RWPE2 (cell line): ENCODE data around the gene CABCOCO1.

Experiments used
- ATAC-seq: fragments of 200-7000 bp; cut with Tn5 transposase; 3 replicates; pipeline ENCODE4 v1.9.1; 2021; ENCODE audit warnings: low read depth
- DNase-seq: peaks from one replicate; pipeline ENCODE4 v3.0.0-alpha.2; 2020; ENCODE audit warnings: low spot score
- H3K27ac ChIP-seq: fragments of 450-650 bp; 2 replicates; pipeline ENCODE4 v1.5.1; 2017; ENCODE audit warnings: mild to moderate bottlenecking; ENCODE audit not compliant: poor library complexity, severe bottlenecking
- H3K27me3 ChIP-seq: fragments of 250-450 bp; sonication (Bioruptor Pico); 2 replicates; pipeline ENCODE4 v1.5.1; 2021; ENCODE audit warnings: mild to moderate bottlenecking, moderate library complexity; ENCODE audit not compliant: insufficient read depth, poor library complexity, severe bottlenecking
- H3K36me3 ChIP-seq: fragments of 250-450 bp; sonication (Bioruptor Pico); 2 replicates; pipeline ENCODE4 v1.5.1; 2020; ENCODE audit warnings: low read depth, mild to moderate bottlenecking, moderate library complexity
- H3K4me1 ChIP-seq: fragments of 250-450 bp; sonication (Bioruptor Pico); 2 replicates; pipeline ENCODE4 v1.5.1; 2021; ENCODE audit warnings: mild to moderate bottlenecking, moderate library complexity; ENCODE audit not compliant: insufficient read depth, poor library complexity, severe bottlenecking
- H3K4me3 ChIP-seq: fragments of 250-450 bp; sonication (Bioruptor Pico); 2 replicates; pipeline ENCODE4 v1.5.1; 2021; ENCODE audit warnings: mild to moderate bottlenecking, moderate library complexity; ENCODE audit not compliant: severe bottlenecking
- H3K9me3 ChIP-seq: fragments of 250-450 bp; sonication (Bioruptor Pico); 2 replicates; pipeline ENCODE4 v1.5.1; 2021; ENCODE audit warnings: mild to moderate bottlenecking, moderate library complexity; ENCODE audit not compliant: severe bottlenecking
- TF ChIP-seq, protein P1 (sequence below): fragments of 450-650 bp; IDR thresholded peaks from one replicate; pipeline ENCODE4 v1.5.1; 2017; ENCODE audit warnings: mild to moderate bottlenecking, moderate library complexity; ENCODE audit not compliant: poor library complexity, severe bottlenecking

Gene CABCOCO1

DNA sequence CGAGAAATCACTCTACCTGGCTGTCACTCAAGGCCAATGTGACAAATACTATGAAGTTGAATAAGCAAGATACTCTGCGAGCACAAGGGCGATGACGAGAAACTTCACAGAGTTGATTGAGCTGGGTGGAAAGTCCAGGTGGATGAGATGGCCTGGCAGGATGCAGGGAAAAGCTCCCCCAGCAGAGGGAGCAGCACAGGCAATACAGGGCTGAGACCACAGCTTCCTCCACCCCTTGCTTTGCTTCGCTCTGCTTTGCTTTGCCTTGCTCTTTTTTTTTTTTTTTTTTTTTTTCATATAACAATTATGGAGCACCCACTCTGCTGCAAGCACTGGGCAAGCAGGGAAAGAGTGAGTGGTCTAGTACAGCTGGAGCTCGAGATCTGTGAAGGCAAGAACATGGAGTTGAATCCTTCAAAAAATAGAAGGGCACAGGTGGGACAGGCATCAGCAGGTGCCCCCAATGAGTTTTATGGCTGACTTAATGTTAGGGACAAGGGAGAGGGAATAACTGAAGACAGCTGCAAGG is 88.3 kb downstream of the CABCOCO1 start:
- H3K27me3 ChIP-seq, result no peaks in the 10 kb centered on the region
- H3K4me1 ChIP-seq, result peaks cover 34% of the 10 kb centered on the region
- H3K4me3 ChIP-seq, result no peak overlapping the region
- ATAC-seq, result peak; percentile 64
- TF ChIP-seq, protein P1, sequence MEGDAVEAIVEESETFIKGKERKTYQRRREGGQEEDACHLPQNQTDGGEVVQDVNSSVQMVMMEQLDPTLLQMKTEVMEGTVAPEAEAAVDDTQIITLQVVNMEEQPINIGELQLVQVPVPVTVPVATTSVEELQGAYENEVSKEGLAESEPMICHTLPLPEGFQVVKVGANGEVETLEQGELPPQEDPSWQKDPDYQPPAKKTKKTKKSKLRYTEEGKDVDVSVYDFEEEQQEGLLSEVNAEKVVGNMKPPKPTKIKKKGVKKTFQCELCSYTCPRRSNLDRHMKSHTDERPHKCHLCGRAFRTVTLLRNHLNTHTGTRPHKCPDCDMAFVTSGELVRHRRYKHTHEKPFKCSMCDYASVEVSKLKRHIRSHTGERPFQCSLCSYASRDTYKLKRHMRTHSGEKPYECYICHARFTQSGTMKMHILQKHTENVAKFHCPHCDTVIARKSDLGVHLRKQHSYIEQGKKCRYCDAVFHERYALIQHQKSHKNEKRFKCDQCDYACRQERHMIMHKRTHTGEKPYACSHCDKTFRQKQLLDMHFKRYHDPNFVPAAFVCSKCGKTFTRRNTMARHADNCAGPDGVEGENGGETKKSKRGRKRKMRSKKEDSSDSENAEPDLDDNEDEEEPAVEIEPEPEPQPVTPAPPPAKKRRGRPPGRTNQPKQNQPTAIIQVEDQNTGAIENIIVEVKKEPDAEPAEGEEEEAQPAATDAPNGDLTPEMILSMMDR, result peak; percentile 64
- DNase-seq, result no peak
- H3K36me3 ChIP-seq, result no peaks in the 10 kb centered on the region
- H3K9me3 ChIP-seq, result no peaks in the 10 kb centered on the region
- H3K27ac ChIP-seq, result peak overlapping the region; percentile 49

DNA sequence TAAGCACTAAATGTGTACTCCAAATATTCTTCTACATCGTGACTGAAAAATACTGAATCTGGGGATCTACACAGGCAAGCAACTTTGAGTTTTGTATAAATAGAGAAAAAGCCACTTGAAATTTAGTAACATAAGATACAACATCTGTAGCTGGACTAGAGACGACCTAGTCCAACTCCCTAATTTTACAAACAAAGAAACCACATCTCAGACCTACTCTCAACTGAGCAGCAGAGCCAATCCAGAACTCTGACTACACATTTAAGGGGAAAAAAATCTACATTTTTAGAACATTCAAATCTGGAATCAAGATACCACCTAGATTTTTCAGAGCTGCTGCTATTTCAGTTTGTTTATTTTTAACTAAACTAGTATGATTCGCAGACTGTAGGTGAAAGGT is 88.9 kb downstream of the CABCOCO1 start:
- no peaks in the 10 kb centered on the region for H3K9me3 ChIP-seq
- H3K4me1 ChIP-seq, result peaks cover 34% of the 10 kb centered on the region
- H3K36me3 ChIP-seq, result no peaks in the 10 kb centered on the region
- DNase-seq (no peak), ATAC-seq (no peak)
- H3K4me3 ChIP-seq, result no peak overlapping the region
- TF ChIP-seq, protein P1, result no peak
- H3K27me3 ChIP-seq, result no peaks in the 10 kb centered on the region
- peak overlapping the region; percentile 49 for H3K27ac ChIP-seq

- ATAC-seq, result peak; percentile 89
- TF ChIP-seq, protein P1, result no peak
- H3K27ac ChIP-seq, result peak overlapping the region; percentile 49
Observed at GRCh38 chr10:61752111-61753011, 89.6 kb downstream of the CABCOCO1 start.

DNA sequence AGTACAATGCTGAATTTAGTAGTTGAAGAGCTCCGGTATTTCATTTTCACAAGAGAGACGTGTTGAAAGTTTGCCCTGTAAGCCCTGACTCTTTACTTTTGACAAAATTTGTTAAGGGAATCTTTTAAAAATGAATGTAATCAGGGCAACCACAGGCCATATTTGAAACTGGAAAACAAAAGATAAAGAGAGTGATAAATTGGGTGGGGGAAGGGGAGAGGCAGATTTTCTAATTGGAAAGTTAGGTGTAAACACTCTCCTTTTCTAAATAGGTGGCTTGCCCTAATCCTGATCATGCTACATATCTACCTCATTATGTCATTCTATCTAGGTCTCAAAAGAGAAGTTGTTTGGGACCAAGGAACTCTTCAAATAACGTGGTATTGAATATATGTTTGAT is 90.7 kb downstream of the CABCOCO1 start:
- ATAC-seq, result no peak
- H3K4me1 ChIP-seq, result peaks cover 34% of the 10 kb centered on the region

More at GRCh38 chr10:61752111-61753011, 89.6 kb downstream of the CABCOCO1 start:
- Histone ChIP-seq H3K4me1 (peaks cover 34% of the 10 kb centered on the region), H3K4me3 (no peak overlapping the region), H3K36me3 (no peaks in the 10 kb centered on the region), H3K9me3 (no peaks in the 10 kb centered on the region), H3K27me3 (no peaks in the 10 kb centered on the region)
- DNase-seq, result no peak

More for the DNA sequence above, 90.7 kb downstream of the CABCOCO1 start:
- DNase-seq, result no peak
- H3K9me3 ChIP-seq, result no peaks in the 10 kb centered on the region
- no peaks in the 10 kb centered on the region for H3K27me3 ChIP-seq
- no peaks in the 10 kb centered on the region for H3K36me3 ChIP-seq
- no peak overlapping the region for H3K27ac ChIP-seq
- no peak overlapping the region for H3K4me3 ChIP-seq
- TF ChIP-seq, protein P1, result no peak
